ENCODE data around the gene NTM.

Gene NTM

GRCh38 chr11:131561501-131561900, 191.1 kb downstream of the NTM start:
- H3K27ac ChIP-seq (ENCODE audit: low read depth, low read length) = no peak overlapping the region
- no peaks in the 10 kb centered on the region for H3K9me3 ChIP-seq (ENCODE audit: control insufficient read depth in 1 of 2, low read length in 2 of 2)
- H3K4me3 ChIP-seq (ENCODE audit: low read depth in 1 of 2, low read length in 2 of 2) = no peak overlapping the region
- no peak overlapping the region for H3K9ac ChIP-seq (ENCODE audit: low read depth in 1 of 2, low read length in 2 of 2)
- H3K4me1 ChIP-seq (ENCODE audit: control insufficient read depth in 1 of 2, insufficient read depth in 2 of 2, low read length in 2 of 2) = no peaks in the 10 kb centered on the region
- H3K27me3 ChIP-seq (ENCODE audit: control insufficient read depth in 1 of 2, insufficient read depth in 2 of 2, low read length in 2 of 2) = no peaks in the 10 kb centered on the region
- no peaks in the 10 kb centered on the region for H3K36me3 ChIP-seq (ENCODE audit: control insufficient read depth in 1 of 2, insufficient read depth in 2 of 2, low read length in 2 of 2)

GRCh38 chr11:131561972-131562371, 191.6 kb downstream of the NTM start:
- Histone ChIP-seq H3K27ac (ENCODE audit: low read depth, low read length) (no peak overlapping the region), H3K9ac (ENCODE audit: low read depth in 1 of 2, low read length in 2 of 2) (no peak overlapping the region), H3K4me1 (ENCODE audit: control insufficient read depth in 1 of 2, insufficient read depth in 2 of 2, low read length in 2 of 2) (no peaks in the 10 kb centered on the region), H3K9me3 (ENCODE audit: control insufficient read depth in 1 of 2, low read length in 2 of 2) (no peaks in the 10 kb centered on the region), H3K27me3 (ENCODE audit: control insufficient read depth in 1 of 2, insufficient read depth in 2 of 2, low read length in 2 of 2) (no peaks in the 10 kb centered on the region), H3K4me3 (ENCODE audit: low read depth in 1 of 2, low read length in 2 of 2) (no peak overlapping the region), H3K36me3 (ENCODE audit: control insufficient read depth in 1 of 2, insufficient read depth in 2 of 2, low read length in 2 of 2) (no peaks in the 10 kb centered on the region)

DNA sequence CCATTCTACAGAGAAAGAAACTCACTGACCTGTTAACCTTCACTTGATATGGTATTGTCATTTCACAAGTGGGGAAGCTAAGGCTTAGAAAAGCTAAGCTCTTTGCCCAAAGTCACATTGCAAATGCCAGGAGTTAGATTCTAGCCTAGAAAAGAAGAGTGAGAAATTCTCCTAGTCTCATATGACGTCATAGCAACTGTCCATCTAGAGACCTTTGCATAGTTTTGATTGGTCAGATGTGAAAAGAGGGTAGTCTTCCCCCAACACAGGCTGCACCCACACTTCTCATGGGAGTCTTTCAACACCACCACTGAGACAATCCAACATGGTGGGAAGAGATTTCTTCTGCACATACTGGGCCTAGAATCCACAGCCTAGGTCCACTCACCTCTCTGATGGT, 197.9 kb downstream of the NTM start:
- Histone ChIP-seq H3K9me3 (ENCODE audit: control insufficient read depth in 1 of 2, low read length in 2 of 2) (no peaks in the 10 kb centered on the region), H3K27ac (ENCODE audit: low read depth, low read length) (no peak overlapping the region), H3K36me3 (ENCODE audit: control insufficient read depth in 1 of 2, insufficient read depth in 2 of 2, low read length in 2 of 2) (no peaks in the 10 kb centered on the region), H3K27me3 (ENCODE audit: control insufficient read depth in 1 of 2, insufficient read depth in 2 of 2, low read length in 2 of 2) (no peaks in the 10 kb centered on the region), H3K9ac (ENCODE audit: low read depth in 1 of 2, low read length in 2 of 2) (no peak overlapping the region), H3K4me1 (ENCODE audit: control insufficient read depth in 1 of 2, insufficient read depth in 2 of 2, low read length in 2 of 2) (no peaks in the 10 kb centered on the region), H3K4me3 (ENCODE audit: low read depth in 1 of 2, low read length in 2 of 2) (no peak overlapping the region)

GRCh38 chr11:131571571-131571970, 201.2 kb downstream of the NTM start:
- no peak overlapping the region for H3K9ac ChIP-seq (ENCODE audit: low read depth in 1 of 2, low read length in 2 of 2)
- no peaks in the 10 kb centered on the region for H3K4me1 ChIP-seq (ENCODE audit: control insufficient read depth in 1 of 2, insufficient read depth in 2 of 2, low read length in 2 of 2)
- H3K36me3 ChIP-seq (ENCODE audit: control insufficient read depth in 1 of 2, insufficient read depth in 2 of 2, low read length in 2 of 2) = no peaks in the 10 kb centered on the region
- H3K27ac ChIP-seq (ENCODE audit: low read depth, low read length) = no peak overlapping the region
- H3K4me3 ChIP-seq (ENCODE audit: low read depth in 1 of 2, low read length in 2 of 2) = no peak overlapping the region
- H3K27me3 ChIP-seq (ENCODE audit: control insufficient read depth in 1 of 2, insufficient read depth in 2 of 2, low read length in 2 of 2) = no peaks in the 10 kb centered on the region
- H3K9me3 ChIP-seq (ENCODE audit: control insufficient read depth in 1 of 2, low read length in 2 of 2) = no peaks in the 10 kb centered on the region

GRCh38 chr11:131572423-131572822, 202.0 kb downstream of the NTM start:
- no peak overlapping the region for H3K4me3 ChIP-seq (ENCODE audit: low read depth in 1 of 2, low read length in 2 of 2)
- H3K36me3 ChIP-seq (ENCODE audit: control insufficient read depth in 1 of 2, insufficient read depth in 2 of 2, low read length in 2 of 2) = no peaks in the 10 kb centered on the region
- no peaks in the 10 kb centered on the region for H3K4me1 ChIP-seq (ENCODE audit: control insufficient read depth in 1 of 2, insufficient read depth in 2 of 2, low read length in 2 of 2)
- no peak overlapping the region for H3K27ac ChIP-seq (ENCODE audit: low read depth, low read length)
- no peaks in the 10 kb centered on the region for H3K9me3 ChIP-seq (ENCODE audit: control insufficient read depth in 1 of 2, low read length in 2 of 2)
- H3K27me3 ChIP-seq (ENCODE audit: control insufficient read depth in 1 of 2, insufficient read depth in 2 of 2, low read length in 2 of 2) = no peaks in the 10 kb centered on the region
- no peak overlapping the region for H3K9ac ChIP-seq (ENCODE audit: low read depth in 1 of 2, low read length in 2 of 2)

DNA sequence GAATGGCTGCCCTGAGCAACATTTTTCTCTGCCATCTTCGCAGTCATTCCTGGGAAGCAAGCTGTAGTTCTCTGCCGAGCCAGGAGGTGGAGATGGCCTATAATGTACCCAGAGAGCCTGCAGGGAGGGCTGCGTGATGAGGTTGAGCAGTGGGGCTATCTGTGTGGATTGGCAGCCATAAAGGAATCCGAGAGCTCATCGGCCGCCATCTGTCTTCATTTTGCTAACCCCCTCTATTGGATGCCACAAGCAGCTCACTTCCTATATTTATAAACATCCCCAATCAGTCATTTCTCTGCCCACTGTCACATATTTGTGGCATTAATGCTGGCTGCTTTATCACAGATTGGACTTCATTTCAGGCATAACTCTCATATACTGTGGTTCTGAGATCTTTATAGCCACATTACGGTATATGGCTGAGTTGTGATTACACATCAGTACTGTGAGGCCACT, 209.5 kb downstream of the NTM start:
- no peaks in the 10 kb centered on the region for H3K36me3 ChIP-seq (ENCODE audit: control insufficient read depth in 1 of 2, insufficient read depth in 2 of 2, low read length in 2 of 2)
- no peaks in the 10 kb centered on the region for H3K27me3 ChIP-seq (ENCODE audit: control insufficient read depth in 1 of 2, insufficient read depth in 2 of 2, low read length in 2 of 2)
- no peak overlapping the region for H3K4me3 ChIP-seq (ENCODE audit: low read depth in 1 of 2, low read length in 2 of 2)
- no peaks in the 10 kb centered on the region for H3K4me1 ChIP-seq (ENCODE audit: control insufficient read depth in 1 of 2, insufficient read depth in 2 of 2, low read length in 2 of 2)
- no peak overlapping the region for H3K9ac ChIP-seq (ENCODE audit: low read depth in 1 of 2, low read length in 2 of 2)
- no peaks in the 10 kb centered on the region for H3K9me3 ChIP-seq (ENCODE audit: control insufficient read depth in 1 of 2, low read length in 2 of 2)
- no peak overlapping the region for H3K27ac ChIP-seq (ENCODE audit: low read depth, low read length)

DNA sequence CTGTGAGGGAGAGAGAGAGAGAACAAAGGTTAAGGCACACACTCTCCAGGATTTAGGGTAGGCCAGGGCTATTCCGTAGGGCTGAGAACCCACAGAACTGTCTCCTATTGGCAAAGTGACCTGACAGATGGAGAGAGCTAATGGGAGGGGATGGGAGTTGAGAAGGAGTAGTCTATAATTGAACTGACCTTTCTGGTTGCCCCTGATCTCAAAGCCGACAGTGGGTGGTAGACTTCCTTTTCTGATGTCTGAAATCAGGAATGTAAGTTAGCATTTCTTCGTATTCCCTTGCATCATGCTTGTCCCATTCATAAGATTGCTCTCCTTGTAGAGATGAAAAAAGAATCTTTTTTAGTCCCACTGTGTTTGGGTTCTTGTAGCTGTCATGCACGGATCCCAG, 210.1 kb downstream of the NTM start:
- Histone ChIP-seq H3K27me3 (ENCODE audit: control insufficient read depth in 1 of 2, insufficient read depth in 2 of 2, low read length in 2 of 2) (no peaks in the 10 kb centered on the region), H3K36me3 (ENCODE audit: control insufficient read depth in 1 of 2, insufficient read depth in 2 of 2, low read length in 2 of 2) (no peaks in the 10 kb centered on the region), H3K9ac (ENCODE audit: low read depth in 1 of 2, low read length in 2 of 2) (no peak overlapping the region), H3K4me1 (ENCODE audit: control insufficient read depth in 1 of 2, insufficient read depth in 2 of 2, low read length in 2 of 2) (no peaks in the 10 kb centered on the region), H3K27ac (ENCODE audit: low read depth, low read length) (no peak overlapping the region), H3K4me3 (ENCODE audit: low read depth in 1 of 2, low read length in 2 of 2) (no peak overlapping the region), H3K9me3 (ENCODE audit: control insufficient read depth in 1 of 2, low read length in 2 of 2) (no peaks in the 10 kb centered on the region)

GRCh38 chr11:131581046-131581445, 210.6 kb downstream of the NTM start:
- no peak overlapping the region for H3K4me3 ChIP-seq (ENCODE audit: low read depth in 1 of 2, low read length in 2 of 2)
- H3K27ac ChIP-seq (ENCODE audit: low read depth, low read length) = no peak overlapping the region
- H3K9ac ChIP-seq (ENCODE audit: low read depth in 1 of 2, low read length in 2 of 2) = no peak overlapping the region
- no peaks in the 10 kb centered on the region for H3K36me3 ChIP-seq (ENCODE audit: control insufficient read depth in 1 of 2, insufficient read depth in 2 of 2, low read length in 2 of 2)
- H3K9me3 ChIP-seq (ENCODE audit: control insufficient read depth in 1 of 2, low read length in 2 of 2) = no peaks in the 10 kb centered on the region
- no peaks in the 10 kb centered on the region for H3K4me1 ChIP-seq (ENCODE audit: control insufficient read depth in 1 of 2, insufficient read depth in 2 of 2, low read length in 2 of 2)
- no peaks in the 10 kb centered on the region for H3K27me3 ChIP-seq (ENCODE audit: control insufficient read depth in 1 of 2, insufficient read depth in 2 of 2, low read length in 2 of 2)

DNA sequence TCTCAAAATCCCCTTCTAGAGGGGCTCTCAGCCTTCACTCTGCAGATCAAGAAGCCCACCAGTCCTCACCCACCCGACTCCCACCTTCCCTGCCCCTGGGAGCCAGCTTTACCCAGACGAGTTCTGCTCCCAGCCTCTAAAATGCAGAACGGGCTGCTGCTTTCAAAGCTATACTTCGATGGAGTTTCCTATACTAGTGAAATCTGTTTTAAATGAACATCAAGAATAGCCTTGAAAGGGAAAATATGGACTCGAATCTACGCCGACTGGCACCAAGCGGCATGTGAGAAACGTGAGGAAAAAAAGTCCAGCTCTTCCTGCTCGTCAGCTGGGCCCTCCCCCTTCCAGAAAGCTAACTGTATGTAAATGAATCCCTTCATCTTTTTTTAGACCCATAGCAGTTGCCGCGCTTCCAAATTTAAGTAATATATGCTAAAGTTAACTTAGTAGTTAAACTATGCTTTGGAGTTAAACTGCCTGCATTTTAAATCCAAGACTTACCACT, 211.7 kb downstream of the NTM start:
- Histone ChIP-seq H3K36me3 (ENCODE audit: control insufficient read depth in 1 of 2, insufficient read depth in 2 of 2, low read length in 2 of 2) (no peaks in the 10 kb centered on the region), H3K4me3 (ENCODE audit: low read depth in 1 of 2, low read length in 2 of 2) (no peak overlapping the region), H3K27ac (ENCODE audit: low read depth, low read length) (no peak overlapping the region), H3K9me3 (ENCODE audit: control insufficient read depth in 1 of 2, low read length in 2 of 2) (no peaks in the 10 kb centered on the region), H3K27me3 (ENCODE audit: control insufficient read depth in 1 of 2, insufficient read depth in 2 of 2, low read length in 2 of 2) (no peaks in the 10 kb centered on the region), H3K9ac (ENCODE audit: low read depth in 1 of 2, low read length in 2 of 2) (no peak overlapping the region), H3K4me1 (ENCODE audit: control insufficient read depth in 1 of 2, insufficient read depth in 2 of 2, low read length in 2 of 2) (no peaks in the 10 kb centered on the region)

DNA sequence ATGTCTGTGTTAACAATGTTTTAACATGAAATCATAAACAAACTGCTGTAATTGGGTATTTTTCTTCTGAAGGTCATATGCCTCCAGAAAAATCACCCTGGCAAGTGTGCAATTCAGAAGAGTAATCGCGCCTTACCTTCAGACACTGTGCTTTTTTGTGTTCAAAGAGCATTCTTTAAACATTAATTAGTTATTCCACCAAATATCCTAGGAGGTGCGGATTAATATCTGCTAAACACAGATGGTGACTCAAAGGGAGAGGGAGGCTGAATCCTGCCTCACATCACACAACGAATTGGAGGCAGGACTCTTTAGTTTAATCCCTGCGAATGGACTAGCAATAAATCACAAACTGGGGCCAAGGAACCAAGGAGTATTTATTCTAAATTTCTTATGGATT, 213.0 kb downstream of the NTM start:
- H3K27me3 ChIP-seq (ENCODE audit: control insufficient read depth in 1 of 2, insufficient read depth in 2 of 2, low read length in 2 of 2) = no peaks in the 10 kb centered on the region
- no peak overlapping the region for H3K9ac ChIP-seq (ENCODE audit: low read depth in 1 of 2, low read length in 2 of 2)
- H3K36me3 ChIP-seq (ENCODE audit: control insufficient read depth in 1 of 2, insufficient read depth in 2 of 2, low read length in 2 of 2) = no peaks in the 10 kb centered on the region
- H3K9me3 ChIP-seq (ENCODE audit: control insufficient read depth in 1 of 2, low read length in 2 of 2) = no peaks in the 10 kb centered on the region
- H3K4me3 ChIP-seq (ENCODE audit: low read depth in 1 of 2, low read length in 2 of 2) = no peak overlapping the region
- H3K27ac ChIP-seq (ENCODE audit: low read depth, low read length) = no peak overlapping the region
- H3K4me1 ChIP-seq (ENCODE audit: control insufficient read depth in 1 of 2, insufficient read depth in 2 of 2, low read length in 2 of 2) = no peaks in the 10 kb centered on the region

DNA sequence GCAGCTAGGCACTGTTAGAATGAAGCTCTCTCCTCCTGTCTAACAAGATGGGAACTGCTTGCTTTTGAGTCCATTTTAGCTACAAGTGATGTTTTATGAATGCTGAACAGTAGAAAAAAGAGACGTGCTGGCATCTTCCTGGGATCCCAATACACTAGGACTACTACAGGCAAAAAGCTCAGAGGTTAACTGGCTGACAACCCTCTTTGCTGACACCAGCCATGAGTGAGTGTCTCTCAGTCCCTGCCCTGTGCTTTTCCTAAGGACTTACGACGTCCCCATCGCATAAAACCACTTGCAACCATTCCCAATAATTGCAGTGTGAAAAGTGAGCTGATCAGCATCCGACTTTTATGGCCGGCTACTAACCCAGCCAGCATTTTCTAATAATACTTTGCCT, 213.5 kb downstream of the NTM start:
- Histone ChIP-seq H3K27me3 (ENCODE audit: control insufficient read depth in 1 of 2, insufficient read depth in 2 of 2, low read length in 2 of 2) (no peaks in the 10 kb centered on the region), H3K27ac (ENCODE audit: low read depth, low read length) (no peak overlapping the region), H3K9ac (ENCODE audit: low read depth in 1 of 2, low read length in 2 of 2) (no peak overlapping the region), H3K4me3 (ENCODE audit: low read depth in 1 of 2, low read length in 2 of 2) (no peak overlapping the region), H3K36me3 (ENCODE audit: control insufficient read depth in 1 of 2, insufficient read depth in 2 of 2, low read length in 2 of 2) (no peaks in the 10 kb centered on the region), H3K9me3 (ENCODE audit: control insufficient read depth in 1 of 2, low read length in 2 of 2) (no peaks in the 10 kb centered on the region), H3K4me1 (ENCODE audit: control insufficient read depth in 1 of 2, insufficient read depth in 2 of 2, low read length in 2 of 2) (no peaks in the 10 kb centered on the region)
